AG10803 (cell line): Measurements from ENCODE around the gene SECISBP2L.

Source experiments
- DNase-seq: peaks from one replicate; pipeline ENCODE4 v3.0.0; 2010; ENCODE audit warnings: low read depth
- H3K4me3 ChIP-seq: 2 replicates; pipeline ENCODE4 v1.5.1; 2011; ENCODE audit warnings: mild to moderate bottlenecking, low read length, control low read depth
- CTCF ChIP-seq: conservative IDR thresholded peaks from 2 replicates; pipeline ENCODE4 v1.5.1; 2011; ENCODE audit warnings: mild to moderate bottlenecking, low read length, control low read depth, inconsistent platforms

SECISBP2L gene

DNA sequence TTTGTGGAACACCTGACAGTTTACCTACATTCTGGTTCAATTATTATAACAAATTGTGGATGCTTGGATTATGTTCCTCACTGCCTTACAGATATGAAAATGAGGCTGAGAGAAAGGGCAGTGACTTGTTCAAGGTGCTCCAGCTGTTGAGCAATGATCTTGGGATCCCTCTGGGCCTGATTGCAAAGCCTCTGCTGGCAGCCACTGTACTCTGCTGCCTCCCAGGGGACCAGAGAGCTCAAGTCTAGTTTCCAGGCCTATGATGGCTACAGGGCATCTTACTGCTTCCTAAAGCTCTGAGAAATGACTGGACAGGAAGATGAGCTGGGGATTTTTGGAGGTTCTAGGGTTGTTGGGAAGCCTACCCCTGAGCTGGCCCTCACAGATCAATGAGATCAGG lies 80.3 kb downstream of the SECISBP2L start:
- TF ChIP-seq CTCF = peak; percentile 17; the same call in 1 of the 2 replicates
- H3K4me3 ChIP-seq = no peak overlapping the region
- DNase-seq = peak; percentile 77

DNA sequence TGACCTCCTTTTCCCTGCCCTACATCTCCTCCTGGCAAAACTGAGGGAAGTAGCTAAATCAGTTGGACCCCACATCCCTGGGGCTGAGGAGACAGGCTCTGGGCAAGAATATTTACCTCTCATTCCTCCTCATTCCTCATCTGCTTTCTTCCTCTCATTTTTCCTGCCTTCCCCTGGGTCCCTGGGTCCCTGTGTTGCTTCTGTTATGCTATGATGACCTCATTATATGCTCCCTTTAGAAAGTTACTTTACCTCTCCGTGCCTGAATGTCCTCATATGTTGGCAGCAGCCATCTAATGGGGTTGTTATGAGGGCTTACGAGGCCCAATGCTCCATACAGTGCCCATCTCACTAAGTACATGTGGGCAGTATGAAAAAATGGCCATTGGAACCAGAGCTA lies 81.3 kb downstream of the SECISBP2L start:
- no peak for DNase-seq
- H3K4me3 ChIP-seq = no peak overlapping the region
- TF ChIP-seq CTCF = no peak

GRCh38 chr15:48963524-48964113 lies 82.6 kb downstream of the SECISBP2L start, which contains the start of gene SHC4:
Gene SHC4, minus strand, starts transcription at chr15:48963919. Its CDS starts 904 bp downstream, at chr15:48963015.
- peak within 1 kb of the TSS; percentile 68 for H3K4me3 ChIP-seq
- peak; percentile 49 for TF ChIP-seq CTCF
- DNase-seq = peak; percentile 70

DNA sequence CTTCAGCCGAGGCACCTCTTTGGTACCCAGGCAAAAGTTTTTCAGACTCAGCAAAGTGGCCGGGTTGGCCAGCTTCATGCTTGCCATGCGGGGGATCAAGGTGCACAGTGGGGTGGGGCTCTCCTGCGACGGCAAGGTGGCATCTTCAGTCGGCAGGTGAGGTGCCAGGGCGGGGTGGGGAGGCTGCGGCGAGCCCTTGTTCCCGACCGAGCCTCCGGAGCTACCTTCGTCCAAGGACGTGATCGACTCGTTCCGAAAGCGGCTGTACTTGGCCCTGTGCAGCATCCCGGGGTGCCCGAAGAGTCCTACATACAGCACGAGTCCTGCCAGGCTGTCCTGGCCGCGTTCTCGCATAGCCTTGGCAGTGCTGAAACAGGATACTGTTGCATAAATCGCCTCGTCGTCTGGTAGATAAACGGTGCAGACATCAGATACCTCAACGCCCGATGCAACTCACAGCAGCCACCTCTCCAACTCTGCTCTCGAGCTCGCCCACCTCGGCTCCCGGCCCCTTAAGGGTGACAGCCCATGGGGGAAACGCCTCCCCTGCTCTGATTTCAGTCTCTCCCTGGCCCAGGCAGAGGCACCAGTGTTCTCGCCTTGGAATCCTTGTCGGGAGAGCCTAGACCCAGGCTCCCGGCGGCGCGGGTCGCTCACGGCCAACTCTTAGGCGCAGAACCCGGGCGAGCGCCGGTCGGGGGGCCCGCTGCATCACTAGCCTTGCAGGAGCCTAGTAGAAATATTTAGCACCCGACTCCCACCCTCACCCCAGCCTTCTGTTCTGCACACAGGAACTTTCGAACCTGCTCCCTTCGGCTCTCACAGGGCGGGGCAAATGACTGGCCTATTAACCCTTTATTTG lies 83.4 kb downstream of the SECISBP2L start:
- peak; percentile 45 for DNase-seq
- peak overlapping the region; percentile 68 for H3K4me3 ChIP-seq
- no peak for TF ChIP-seq CTCF

- DNase-seq = no peak
- no peak overlapping the region for H3K4me3 ChIP-seq
- TF ChIP-seq CTCF = no peak
Observed at GRCh38 chr15:48955967-48956366, 90.3 kb downstream of the SECISBP2L start.

DNA sequence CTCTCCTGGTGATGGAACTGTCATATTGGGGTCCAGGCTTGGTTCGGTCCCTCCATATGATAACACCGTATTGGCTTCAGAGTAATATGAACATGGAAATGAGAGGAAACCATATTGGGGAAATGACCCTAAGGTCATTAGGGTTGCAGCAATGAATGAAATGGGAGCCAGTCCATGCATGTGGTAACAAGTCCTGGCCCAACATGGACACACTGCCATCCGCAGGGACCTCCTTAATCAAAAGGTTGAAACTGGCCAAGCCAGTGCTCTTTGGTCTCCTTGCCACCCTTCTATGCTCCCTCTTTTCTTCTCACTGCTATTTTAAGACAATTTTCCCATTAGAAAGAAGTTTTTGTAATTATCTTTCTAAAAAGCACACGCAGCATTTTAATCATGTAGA lies 90.9 kb downstream of the SECISBP2L start:
- TF ChIP-seq CTCF = no peak
- no peak overlapping the region for H3K4me3 ChIP-seq
- no peak for DNase-seq

DNA sequence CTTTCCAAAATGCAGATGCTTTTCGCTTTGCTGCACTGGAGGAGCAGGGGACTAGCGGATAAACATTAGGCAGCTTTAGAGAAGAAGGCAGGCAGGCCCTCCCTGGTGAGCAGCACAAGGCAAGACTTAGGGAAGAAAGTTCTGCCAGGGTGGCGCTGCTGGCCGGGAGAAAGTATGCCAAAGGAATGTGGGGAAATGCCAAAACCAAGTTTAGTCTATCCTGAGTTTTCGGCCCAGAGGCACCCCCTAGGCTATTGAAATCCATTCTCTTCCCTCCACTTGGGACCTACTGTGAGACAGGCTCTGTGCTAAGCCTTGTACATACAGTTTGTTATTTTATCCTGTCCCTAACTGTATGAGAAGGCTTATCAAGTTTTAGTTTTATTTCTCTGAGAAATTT lies 91.7 kb downstream of the SECISBP2L start:
- peak; percentile 26 for TF ChIP-seq CTCF
- H3K4me3 ChIP-seq = no peak overlapping the region
- DNase-seq = peak; percentile 69
